A673 (cell line): ENCODE measurements around the gene PPY. TPM values are rescaled to one million over a fixed set of nuclear protein-coding genes. Genes with fewer than 3 reads are reported as not detected.

Source experiments
- BruUV-seq: library from RNA; stranded (reverse); fragments of 400-500 nt; replicated peaks from 2 replicates; lab custom pipeline; 2021; lab: Mats Ljungman, UMichigan
- CTCF ChIA-PET: fragments of 300-600 bp; sonication (Branson Sonifier 250); formaldehyde crosslinking; loops from one replicate; lab custom pipeline; 2022; ENCODE audit warnings: antibody characterized with exemption; lab: Charles Lee
- POLR2A ChIA-PET: fragments of 300-600 bp; sonication (Branson Sonifier 250); formaldehyde crosslinking; loops from one replicate; lab custom pipeline; 2022; ENCODE audit warnings: antibody characterized with exemption; ENCODE audit not compliant: low non-redundant PET; lab: Charles Lee
- DNase-seq: peaks from one replicate; pipeline ENCODE4 v3.0.0-alpha.2; 2015; ENCODE audit warnings: low spot score
- H3K27ac ChIP-seq: fragments of 200-600 bp; sonication (generic); 2 replicates; pipeline ENCODE4 v1.5.1; 2016; ENCODE audit warnings: mixed run types, low read depth, mild to moderate bottlenecking, mixed read lengths, antibody characterized with exemption, low read length; ENCODE audit not compliant: poor library complexity, severe bottlenecking
- H3K27me3 ChIP-seq: fragments of 200-600 bp; sonication (generic); replicated peaks from 2 replicates; pipeline ENCODE4 v1.6.1; 2017; ENCODE audit warnings: mixed run types, low read depth, mild to moderate bottlenecking, mixed read lengths, antibody characterized with exemption, low read length; ENCODE audit not compliant: insufficient read depth, poor library complexity
- H3K36me3 ChIP-seq: fragments of 200-600 bp; sonication (generic); 2 replicates; pipeline ENCODE4 v1.6.1; 2016; ENCODE audit warnings: mixed run types, mild to moderate bottlenecking, mixed read lengths, antibody characterized with exemption, low read length; ENCODE audit not compliant: insufficient read depth, poor library complexity, severe bottlenecking
- H3K4me1 ChIP-seq: fragments of 200-600 bp; sonication (generic); 2 replicates; pipeline ENCODE4 v1.6.1; 2017; ENCODE audit warnings: mixed run types, mild to moderate bottlenecking, mixed read lengths, antibody characterized with exemption, low read length; ENCODE audit not compliant: insufficient read depth, poor library complexity, severe bottlenecking
- H3K4me3 ChIP-seq: fragments of 200-600 bp; sonication (generic); 2 replicates; pipeline ENCODE4 v1.5.1; 2016; ENCODE audit warnings: low read depth, mixed run types, mild to moderate bottlenecking, mixed read lengths, low read length; ENCODE audit not compliant: poor library complexity, severe bottlenecking
- H3K9me3 ChIP-seq: fragments of 200-600 bp; sonication (generic); 2 replicates; pipeline ENCODE4 v1.6.1; 2016; ENCODE audit warnings: mixed run types, low read depth, mild to moderate bottlenecking, mixed read lengths, antibody characterized with exemption, low read length; ENCODE audit not compliant: poor library complexity, severe bottlenecking
- EZH2 ChIP-seq: fragments of 200-600 bp; sonication (generic); IDR thresholded peaks from 2 replicates; pipeline ENCODE4 v1.6.1; 2017; ENCODE audit warnings: borderline replicate concordance, low read depth, mild to moderate bottlenecking, mixed read lengths, antibody characterized with exemption, low read length; ENCODE audit not compliant: poor library complexity, severe bottlenecking
- intact Hi-C: fragments of 100-400 bp; cut with micrococcal nuclease; formaldehyde crosslinking; loops from one replicate; pipeline ENCODE4 v1.10.0; 2022; ENCODE audit not compliant: unreplicated experiment
- total RNA-seq: library from RNA; stranded (reverse); gene quantifications from 2 replicates; pipeline ENCODE4 v1.2.3, GENCODE V29; 2021
- TF ChIP-seq, protein P1 (sequence below): fragments of 300-800, 200-600 bp; sonication (generic); conservative IDR thresholded peaks from 2 replicates; pipeline ENCODE4 v1.5.1; 2017; ENCODE audit warnings: low read depth, mild to moderate bottlenecking, antibody characterized with exemption, low read length, moderate library complexity, mixed read lengths

PPY gene
- total RNA-seq, 1 experiment from 2014 or later = not detected

GRCh38 chr17:43920500-43921095 is 21.7 kb downstream of the PPY start:
- TF ChIP-seq, protein P1, sequence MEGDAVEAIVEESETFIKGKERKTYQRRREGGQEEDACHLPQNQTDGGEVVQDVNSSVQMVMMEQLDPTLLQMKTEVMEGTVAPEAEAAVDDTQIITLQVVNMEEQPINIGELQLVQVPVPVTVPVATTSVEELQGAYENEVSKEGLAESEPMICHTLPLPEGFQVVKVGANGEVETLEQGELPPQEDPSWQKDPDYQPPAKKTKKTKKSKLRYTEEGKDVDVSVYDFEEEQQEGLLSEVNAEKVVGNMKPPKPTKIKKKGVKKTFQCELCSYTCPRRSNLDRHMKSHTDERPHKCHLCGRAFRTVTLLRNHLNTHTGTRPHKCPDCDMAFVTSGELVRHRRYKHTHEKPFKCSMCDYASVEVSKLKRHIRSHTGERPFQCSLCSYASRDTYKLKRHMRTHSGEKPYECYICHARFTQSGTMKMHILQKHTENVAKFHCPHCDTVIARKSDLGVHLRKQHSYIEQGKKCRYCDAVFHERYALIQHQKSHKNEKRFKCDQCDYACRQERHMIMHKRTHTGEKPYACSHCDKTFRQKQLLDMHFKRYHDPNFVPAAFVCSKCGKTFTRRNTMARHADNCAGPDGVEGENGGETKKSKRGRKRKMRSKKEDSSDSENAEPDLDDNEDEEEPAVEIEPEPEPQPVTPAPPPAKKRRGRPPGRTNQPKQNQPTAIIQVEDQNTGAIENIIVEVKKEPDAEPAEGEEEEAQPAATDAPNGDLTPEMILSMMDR = no peak
- no peak for TF ChIP-seq EZH2
- POLR2A ChIA-PET = no interaction called here
- BruUV-seq = no TSS peak
- CTCF ChIA-PET = no interaction called here
- intact Hi-C loops = no loop called here
- no peaks in the 10 kb centered on the region for H3K27me3 ChIP-seq
- no peaks in the 10 kb centered on the region for H3K4me1 ChIP-seq
- no peaks in the 10 kb centered on the region for H3K9me3 ChIP-seq
- no peak overlapping the region for H3K4me3 ChIP-seq
- H3K27ac ChIP-seq = no peak overlapping the region
- H3K36me3 ChIP-seq = no peaks in the 10 kb centered on the region
- no peak for DNase-seq

GRCh38 chr17:43918026-43918389 is 24.3 kb downstream of the PPY start:
- POLR2A ChIA-PET = no interaction called here
- Histone ChIP-seq H3K36me3 (no peaks in the 10 kb centered on the region), H3K9me3 (no peaks in the 10 kb centered on the region), H3K27ac (no peak overlapping the region), H3K27me3 (no peaks in the 10 kb centered on the region), H3K4me3 (no peak overlapping the region), H3K4me1 (no peaks in the 10 kb centered on the region)
- intact Hi-C loops = no loop called here
- DNase-seq = no peak
- BruUV-seq = no TSS peak
- TF ChIP-seq, protein P1 = no peak
- TF ChIP-seq EZH2 = no peak
- CTCF ChIA-PET = no interaction called here

- Histone ChIP-seq H3K27ac (no peak overlapping the region), H3K27me3 (no peaks in the 10 kb centered on the region), H3K36me3 (no peaks in the 10 kb centered on the region), H3K9me3 (no peaks in the 10 kb centered on the region), H3K4me3 (no peak overlapping the region), H3K4me1 (no peaks in the 10 kb centered on the region)
- TF ChIP-seq, protein P1 = no peak
- no peak for TF ChIP-seq EZH2
- BruUV-seq = no TSS peak
- intact Hi-C loops = no loop called here
- ChIA-PET POLR2A (no interaction called here), CTCF (interaction anchor here (0.6 kb wide), 1 partner anchor 126 kb away, joined by 3 read pairs; no protein-coding TSS in a partner anchor)
- no peak for DNase-seq
Measured at GRCh38 chr17:43917348-43918025, 24.8 kb downstream of the PPY start.
